Endometrial microvascular endothelial cells (primary cell): Measurements from ENCODE around the gene ZFP62. TPM values are rescaled to one million over a fixed set of nuclear protein-coding genes. Genes with fewer than 3 reads are reported as not detected.

Source experiments
- in situ Hi-C: cut with HindIII; loops from 2 replicates; pipeline ENCODE4 v1.10.0; 2017; ENCODE audit warnings: low sequenced_read_pairs, low pct_unique_long_range_greater_than_20kb; ENCODE audit errors: inconsistent ontology term
- total RNA-seq: library from RNA; depleted of rRNA; stranded (reverse); fragments of >200 nt; gene quantifications from one replicate; pipeline ENCODE4 v1.2.3, GENCODE V29; 2015; ENCODE audit errors: inconsistent ontology term

ZFP62 gene
- total RNA-seq, 1 donor from 2014 or later = 5.4 TPM

DNA sequence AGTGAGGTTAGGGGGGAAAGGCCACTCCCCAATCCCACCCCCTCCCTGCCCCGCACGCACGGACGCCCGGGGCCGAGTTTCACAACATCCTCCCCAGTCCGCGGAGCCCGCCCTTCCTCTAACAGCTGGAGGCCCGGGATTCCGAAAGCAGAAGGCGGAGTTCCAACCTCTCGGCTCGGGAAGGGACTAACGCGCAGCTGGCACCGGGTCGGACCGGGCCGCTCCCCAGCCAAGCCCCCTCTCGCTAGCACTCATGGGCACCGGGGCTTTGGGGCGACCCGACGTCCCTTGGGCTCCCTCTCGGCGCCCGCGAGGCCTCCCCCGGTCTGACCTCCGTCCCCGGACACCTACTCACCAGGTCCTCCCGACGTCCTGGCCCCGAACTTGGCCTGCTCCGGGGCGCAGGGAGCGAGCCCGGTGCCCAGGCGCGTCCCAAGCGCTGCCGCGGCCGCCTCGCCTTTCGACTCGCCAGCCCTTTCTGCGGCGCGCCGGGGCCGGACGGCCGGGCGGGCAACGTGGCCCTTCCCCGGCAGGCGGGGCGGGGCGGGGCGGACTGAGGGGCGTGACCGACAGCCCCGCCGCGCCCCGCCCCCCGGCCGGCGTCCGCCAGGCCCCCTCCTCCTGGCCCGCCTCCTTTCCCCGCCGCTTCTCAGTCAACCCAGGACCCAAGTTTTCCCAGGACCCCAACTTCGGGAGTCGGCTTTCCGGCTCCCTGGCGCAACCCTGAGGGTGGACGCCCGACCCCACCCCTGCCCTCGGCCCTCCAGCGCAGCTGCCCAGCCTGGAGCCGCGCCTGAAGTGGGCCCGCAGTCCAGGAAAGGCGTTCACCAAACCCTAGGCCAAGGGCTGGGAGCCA is 58.5 kb downstream of the ZFP62 start, which contains the start of gene MGAT1:
TSS of gene MGAT1 (minus strand) at position 482 of the 856 bp plus-strand sequence. CDS start 9,835 bp downstream, outside the sequence.
- in situ Hi-C loops = loop anchor here (5.0 kb wide), 1 partner anchor 35 kb away; no protein-coding TSS in a partner anchor

DNA sequence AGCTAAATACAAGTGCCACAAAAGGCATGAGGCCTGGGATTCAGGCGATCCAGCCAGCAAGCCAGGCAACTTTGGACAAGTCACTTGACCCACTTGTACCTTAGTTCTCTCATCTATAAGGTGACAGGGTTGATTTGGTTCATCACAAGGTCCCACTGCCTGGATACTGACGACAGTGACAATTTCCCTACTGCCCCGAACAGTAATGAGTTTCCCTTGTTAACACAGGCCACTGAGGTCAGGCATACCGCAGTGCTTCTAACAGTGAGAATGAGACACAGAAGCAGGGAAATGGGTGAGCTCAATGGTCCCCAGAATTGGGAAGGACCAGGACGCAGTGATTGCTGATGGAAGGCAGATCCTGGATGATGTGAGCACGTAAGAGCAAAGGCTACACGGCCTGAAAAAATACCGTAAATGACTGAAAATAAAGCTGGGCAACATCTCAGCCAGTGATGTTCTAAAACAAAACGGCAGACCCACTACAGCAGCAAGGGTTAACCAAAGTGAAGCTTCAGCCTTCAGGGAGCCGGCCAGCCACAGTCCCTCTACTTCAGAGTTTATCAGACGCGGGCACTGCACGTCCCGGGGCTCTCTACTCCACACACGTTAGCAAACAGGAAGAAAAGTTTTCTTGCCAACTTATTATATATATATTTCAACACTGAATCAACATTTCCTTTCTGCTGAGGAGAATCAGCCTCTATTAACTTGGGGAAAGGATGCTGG is 59.3 kb downstream of the ZFP62 start:
- in situ Hi-C loops = loop anchor here (5.0 kb wide), 1 partner anchor 36 kb away; no protein-coding TSS in a partner anchor

GRCh38 chr5:180799902-180800801 is 60.9 kb downstream of the ZFP62 start:
- in situ Hi-C loops = loop anchor here (5.0 kb wide), 1 partner anchor 37 kb away; no protein-coding TSS in a partner anchor

DNA sequence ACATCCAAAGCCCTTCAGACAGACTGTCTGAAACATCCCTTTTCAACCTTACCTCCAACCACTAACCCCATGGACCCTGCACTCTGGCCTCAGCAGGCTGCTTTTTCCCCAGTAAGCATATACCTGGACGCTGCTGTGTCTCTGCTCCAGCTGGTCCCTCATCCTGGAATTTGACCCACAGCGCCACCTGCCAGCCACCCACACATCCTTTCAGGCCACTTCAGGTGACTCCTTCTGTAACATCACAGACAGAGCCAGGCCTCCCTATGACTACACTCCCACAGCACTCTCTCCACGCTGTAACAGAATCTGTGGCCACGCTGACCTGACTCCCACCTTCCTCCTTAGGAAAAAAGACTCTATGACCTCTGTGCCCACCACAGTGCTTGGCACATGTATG is 61.9 kb downstream of the ZFP62 start:
- in situ Hi-C loops = no loop called here

DNA sequence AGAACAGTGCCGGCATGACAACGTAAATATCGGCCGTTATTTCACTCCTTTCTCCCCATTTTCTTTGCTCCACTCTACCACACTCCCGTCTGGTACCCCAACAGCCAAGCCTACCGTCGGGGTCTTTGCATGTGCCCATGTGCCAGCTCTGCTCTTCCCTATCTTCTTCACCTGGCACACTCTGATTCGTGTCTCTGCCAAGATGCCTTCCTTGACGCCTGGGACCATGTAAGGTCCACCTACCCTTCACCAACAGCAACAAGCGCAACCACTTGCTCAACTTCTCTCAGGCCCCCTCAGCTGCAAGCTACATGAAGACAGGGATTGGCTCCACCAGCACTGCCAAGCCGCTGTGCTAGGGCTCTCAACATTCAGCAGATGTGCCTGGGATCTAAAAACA is 62.9 kb downstream of the ZFP62 start:
- in situ Hi-C loops = no loop called here

Other genes with a start within 250 kb of the ZFP62 start
- 33.5 TPM for gene FLT4, start 211.7 kb downstream of the ZFP62 start, total RNA-seq
- not detected for gene OR2Y1, start 121.2 kb downstream of the ZFP62 start, total RNA-seq
- 146 TPM for gene MGAT1, start 58.5 kb downstream of the ZFP62 start, total RNA-seq
- not detected for gene BTNL8, start 37.9 kb upstream of the ZFP62 start, total RNA-seq
- not detected for gene BTNL3, start 127.6 kb upstream of the ZFP62 start, total RNA-seq
- not detected for gene BTNL9, start 179.0 kb upstream of the ZFP62 start, total RNA-seq